HepG2 (cell line): ENCODE measurements around the gene CSNK2A1. TPM values are rescaled to one million over a fixed set of nuclear protein-coding genes. Genes with fewer than 3 reads are reported as not detected.

Experiments
- ATAC-seq: fragments of 200-7000 bp; cut with Tn5 transposase; 3 replicates; pipeline ENCODE4 v1.9.1; 2020; ENCODE audit warnings: mild to moderate bottlenecking, moderate library complexity
- BruUV-seq: library from RNA; stranded (reverse); fragments of 400-500 nt; replicated peaks from 2 replicates; lab custom pipeline; 2021; lab: Mats Ljungman, UMichigan
- CTCF ChIA-PET: fragments of 300-600 bp; formaldehyde crosslinking; extraction: SDS; loops from one replicate; lab custom pipeline; 2021; ENCODE audit warnings: low total read pairs, inconsistent platforms, low intra/inter-chr PET ratio; lab: Yijun Ruan, JAX
- POLR2A ChIA-PET: fragments of 350-600 bp; sonication (Branson Sonifier 250); formaldehyde crosslinking; loops from one replicate; lab custom pipeline; 2020; ENCODE audit warnings: antibody characterized with exemption, inconsistent platforms; lab: Yijun Ruan, JAX
- DNase-seq: peaks from one replicate; pipeline ENCODE4 v3.0.0-alpha.2; 2015; ENCODE audit warnings: low spot score
- FAIRE-seq: peaks from 3 replicates; lab custom pipeline; 2011; peaks lifted over from hg19 to GRCh38; lab: Jason Lieb, UNC
- H2AFZ ChIP-seq: one replicate; pipeline ENCODE4 v1.6.1; 2011; ENCODE audit warnings: low read length, inconsistent platforms
- H3K27ac ChIP-seq: fragments of 300-600 bp; 3 replicates; pipeline ENCODE4 v1.8.0; 2011; ENCODE audit warnings: mixed run types, mild to moderate bottlenecking, mixed read lengths, low read length, inconsistent platforms; ENCODE audit not compliant: insufficient read depth; ENCODE audit errors: extremely low read length
- H3K27me3 ChIP-seq, 2 experiments: fragments of 200-600 bp in 1 of 2; 2 replicates in 1 of 2; 3 replicates in 1 of 2; pipeline versions ENCODE4 v1.6.0 to v1.8.0; 2011; ENCODE audit warnings: low read length in 2 of 2, mild to moderate bottlenecking in 2 of 2, moderate library complexity in 2 of 2, inconsistent platforms in 1 of 2; ENCODE audit not compliant: insufficient read depth in 2 of 2, control insufficient read depth in 1 of 2
- H3K36me3 ChIP-seq, 2 experiments: fragments of 200-600 bp in 1 of 2; replicated peaks in 1 of 2; 2 replicates in 1 of 2; 3 replicates in 1 of 2; pipeline versions ENCODE4 v1.5.1 to v1.8.0; 2011; ENCODE audit warnings: low read length in 2 of 2, inconsistent platforms in 1 of 2; ENCODE audit not compliant: insufficient read depth in 2 of 2, control insufficient read depth in 1 of 2
- H3K4me1 ChIP-seq: 2 replicates; pipeline ENCODE4 v1.5.1; 2012; ENCODE audit warnings: low read length, inconsistent platforms; ENCODE audit not compliant: insufficient read depth
- H3K4me2 ChIP-seq: 2 replicates; pipeline ENCODE4 v1.6.0; 2011; ENCODE audit warnings: low read depth, low read length, inconsistent platforms
- H3K4me3 ChIP-seq, 3 experiments: fragments of 200-600 bp in 1 of 3; sonication (generic), shearing (Covaris generic) in 1 of 3; replicated peaks in 1 of 3; 2 replicates each; pipeline ENCODE4 v1.5.1; 2011 to 2016; ENCODE audit warnings: low read length in 3 of 3, inconsistent platforms in 2 of 3, low read depth in 2 of 3, mild to moderate bottlenecking in 2 of 3, control low read depth in 1 of 3, mixed read lengths in 1 of 3; ENCODE audit not compliant: insufficient read depth in 1 of 3
- H3K79me2 ChIP-seq: one replicate; pipeline ENCODE4 v1.6.1; 2011; ENCODE audit warnings: low read length, inconsistent platforms; ENCODE audit not compliant: insufficient read depth
- H3K9ac ChIP-seq: 2 replicates; pipeline ENCODE4 v1.6.0; 2011; ENCODE audit warnings: mild to moderate bottlenecking, low read depth, low read length, inconsistent platforms; ENCODE audit not compliant: insufficient read depth
- H3K9me3 ChIP-seq: 2 replicates; pipeline ENCODE4 v1.5.1; 2012; ENCODE audit warnings: mild to moderate bottlenecking, low read length
- H4K20me1 ChIP-seq: 2 replicates; pipeline ENCODE4 v1.6.0; 2011; ENCODE audit warnings: inconsistent platforms, mild to moderate bottlenecking, low read length, moderate library complexity; ENCODE audit not compliant: insufficient read depth
- ATF1 ChIP-seq: IDR thresholded peaks from 2 replicates; pipeline ENCODE4 v1.6.1; 2016; ENCODE audit warnings: mild to moderate bottlenecking, control low read depth
- ATF7 ChIP-seq, 2 experiments: fragments of 450-650 bp in 1 of 2; sonication (generic) in 1 of 2; formaldehyde crosslinking in 1 of 2; IDR thresholded peaks; 2 replicates each; pipeline versions ENCODE4 v1.4.0 to v1.6.1; 2016 to 2020; ENCODE audit warnings: antibody characterized with exemption in 1 of 2, mild to moderate bottlenecking in 1 of 2, missing genetic modification reagents in 1 of 2
- CREB1 ChIP-seq, 2 experiments: fragments of 450-650 bp in 1 of 2; IDR thresholded peaks; 2 replicates each; pipeline ENCODE4 v1.6.1; 2016 to 2017; ENCODE audit warnings: control low read depth in 1 of 2, mild to moderate bottlenecking in 1 of 2, missing compliant biosample characterization in 1 of 2, missing genetic modification characterization in 1 of 2
- KMT2B ChIP-seq: IDR thresholded peaks from 2 replicates; pipeline ENCODE4 v1.6.1; 2016; ENCODE audit warnings: missing genetic modification reagents, missing compliant biosample characterization
- MEIS1 ChIP-seq: sonication (generic); formaldehyde crosslinking; IDR thresholded peaks from 2 replicates; pipeline ENCODE4 v1.9.0; 2021; ENCODE audit warnings: mild to moderate bottlenecking, missing genetic modification reagents, moderate library complexity, borderline replicate concordance
- NR1H2 ChIP-seq: sonication (generic); formaldehyde crosslinking; IDR thresholded peaks from 2 replicates; pipeline ENCODE4 v1.8.1; 2022; ENCODE audit warnings: low read depth, missing genetic modification reagents, borderline replicate concordance
- REPIN1 ChIP-seq: sonication (generic); formaldehyde crosslinking; IDR thresholded peaks from 2 replicates; pipeline ENCODE4 v1.8.0; 2022; ENCODE audit warnings: missing genetic modification reagents, low read depth, mild to moderate bottlenecking, borderline replicate concordance
- SALL1 ChIP-seq: sonication (generic); formaldehyde crosslinking; IDR thresholded peaks from 2 replicates; pipeline ENCODE4 v1.8.0; 2022; ENCODE audit warnings: mild to moderate bottlenecking, missing genetic modification reagents
- WIZ ChIP-seq: sonication (generic); formaldehyde crosslinking; IDR thresholded peaks from 2 replicates; pipeline ENCODE4 v1.5.1; 2020; ENCODE audit warnings: mild to moderate bottlenecking, missing genetic modification reagents
- ZNF335 ChIP-seq: sonication (generic); formaldehyde crosslinking; IDR thresholded peaks from 2 replicates; pipeline ENCODE4 v1.4.0; 2020; ENCODE audit warnings: missing genetic modification reagents
- ZNF589 ChIP-seq: sonication (generic); formaldehyde crosslinking; conservative IDR thresholded peaks from 2 replicates; pipeline ENCODE4 v1.8.0; 2022; ENCODE audit warnings: mild to moderate bottlenecking, moderate library complexity, missing genetic modification reagents
- WGBS: methylation state at CpG from one replicate; pipeline ENCODE4 v1.1.6; 2017; ENCODE audit warnings: low lambda C conversion rate; 5-methylcytosine and 5-hydroxymethylcytosine counted together
- in situ Hi-C: cut with HindIII; loops from 2 replicates; pipeline ENCODE4 v1.10.0; 2017; ENCODE audit warnings: low pct_unique_long_range_greater_than_20kb; ENCODE audit not compliant: extremely low pct_ligation_motif_present
- intact Hi-C: fragments of 100-400 bp; cut with micrococcal nuclease; formaldehyde crosslinking; loops from one replicate; pipeline ENCODE4 v1.10.0; 2022; ENCODE audit not compliant: unreplicated experiment
- polyA plus RNA-seq, 8 experiments: library from polyadenylated mRNA; depleted of rRNA in 3 of 8; stranded (reverse) in 7 of 8; unstranded in 1 of 8; fragments of >200 nt; fragmentation: Illumina TruSeq in 4 of 8; extraction: Trizol in 4 of 8; gene quantifications; 2 replicates each; pipeline versions ENCODE4 v1.2.1 to v1.2.3, GENCODE V29; 2011 to 2016; ENCODE audit warnings: low read depth in 4 of 8, missing spikeins in 1 of 8, mixed read lengths in 1 of 8; ENCODE audit not compliant: insufficient read depth in 1 of 8
- total RNA-seq, 5 experiments: library from RNA; depleted of rRNA; stranded (reverse); fragments of >200 nt; fragmentation: Illumina TruSeq; extraction: Trizol; gene quantifications; 2 replicates each; pipeline ENCODE4 v1.2.3, GENCODE V29; 2016; ENCODE audit warnings: low read depth in 1 of 5
- TF ChIP-seq, protein P1 (sequence below): sonication (generic); formaldehyde crosslinking; conservative IDR thresholded peaks from 2 replicates; pipeline ENCODE4 v1.8.0; 2022; ENCODE audit warnings: mild to moderate bottlenecking, moderate library complexity, missing genetic modification reagents
- TF ChIP-seq, protein P2 (sequence below): IDR thresholded peaks from 2 replicates; pipeline ENCODE4 v1.6.1; 2016; ENCODE audit warnings: missing genetic modification reagents, missing compliant biosample characterization
- TF ChIP-seq, protein P3 (sequence below): sonication (generic); formaldehyde crosslinking; IDR thresholded peaks from 2 replicates; pipeline ENCODE4 v1.4.0; 2020; ENCODE audit warnings: missing genetic modification reagents
- TF ChIP-seq, protein P4 (sequence below): sonication (generic); formaldehyde crosslinking; IDR thresholded peaks from 2 replicates; pipeline ENCODE4 v1.5.1; 2020; ENCODE audit warnings: missing genetic modification reagents, mild to moderate bottlenecking, borderline replicate concordance

CSNK2A1 gene
- total and polyA plus RNA-seq, 2 of the 13 experiments (the other 11 are each of a cell fraction or from before 2014, with no cell fraction given) = 153 to 231 TPM

DNA sequence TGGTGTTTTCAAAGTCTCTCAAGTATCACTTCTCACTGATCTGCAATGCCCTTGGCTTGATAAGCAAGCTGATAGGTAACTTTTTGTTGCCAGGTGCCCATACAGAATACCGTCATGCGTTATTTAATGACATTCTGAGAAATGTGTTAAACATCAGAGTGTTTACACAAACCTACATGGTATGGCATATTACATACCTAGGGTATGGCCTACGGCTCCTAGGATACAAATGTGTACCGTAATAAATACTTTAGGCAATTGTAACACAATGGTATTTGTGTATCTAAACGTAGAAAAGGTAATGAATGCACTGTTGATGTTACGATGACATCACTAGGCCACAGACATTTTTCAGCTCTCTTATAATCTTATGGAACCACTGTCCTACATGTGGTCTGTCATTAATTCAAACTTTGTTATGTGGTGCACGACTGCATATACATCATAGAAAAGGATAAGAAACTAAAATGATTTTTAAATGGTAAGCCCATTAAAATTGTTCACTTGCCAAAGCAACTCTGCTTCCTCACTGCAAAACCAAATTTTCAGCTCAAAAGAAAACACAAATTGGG, 35.7 kb downstream of the CSNK2A1 start:
- no TSS peak for BruUV-seq
- ChIA-PET CTCF (no interaction called here), POLR2A (interaction anchor here (0.6 to 2.6 kb wide), 4 partner anchors 10 to 145 kb away, joined by 3 to 9 read pairs (median 6); partner anchors contain the start of genes CSNK2A1 and TBC1D20)
- 94% methylated on average over 7 of the region's 7 CpGs for WGBS
- H3K9me3 ChIP-seq = no peaks in the 10 kb centered on the region
- no peak for FAIRE-seq
- no peak for DNase-seq
- H3K4me2 ChIP-seq = peak overlapping the region; percentile 48
- H2AFZ ChIP-seq = no peak overlapping the region
- H4K20me1 ChIP-seq = peaks cover 37% of the 10 kb centered on the region
- peaks cover 24 to 44% of the 10 kb centered on the region in 2 experiments for H3K36me3 ChIP-seq
- in situ Hi-C loops = no loop called here
- no peak for ATAC-seq
- H3K27me3 ChIP-seq = no peaks in the 10 kb centered on the region
- intact Hi-C loops = no loop called here
- H3K4me3 ChIP-seq = no peak overlapping the region
- peaks cover 87% of the 10 kb centered on the region for H3K4me1 ChIP-seq
- 0 out of 2 replicates have a peak overlapping the region, but pooled peaks have one; percentile 11 for H3K9ac ChIP-seq
- H3K79me2 ChIP-seq = peaks cover 68% of the 10 kb centered on the region
- H3K27ac ChIP-seq = peak overlapping the region; percentile 65
- TF ChIP-seq REPIN1 (no peak), CREB1 (IDR thresholded peaks at IDR 0.05) (peak; percentile 77), CREB1 (CRISPR knock-in tag; IDR thresholded peaks at IDR 0.05) (no peak), MEIS1 (CRISPR knock-in tag) (0 out of 2 replicates have a peak, but pooled peaks have one; percentile 7), ATF7 (IDR thresholded peaks at IDR 0.05) (peak; percentile 58; the same call in 1 of the 2 replicates), ATF7 (CRISPR knock-in tag; IDR thresholded peaks at IDR 0.05) (no peak), ZNF589 (CRISPR knock-in tag) (no peak), SALL1 (CRISPR knock-in tag) (no peak), KMT2B (0 out of 2 replicates have a peak, but pooled peaks have one; percentile 24), NR1H2 (CRISPR knock-in tag) (no peak), ZNF335 (CRISPR knock-in tag) (peak; percentile 66; the same call in 1 of the 2 replicates), ATF1 (CRISPR knock-in tag) (0 out of 2 replicates have a peak, but pooled peaks have one; percentile 9), WIZ (CRISPR knock-in tag) (no peak)
- TF ChIP-seq, protein P1, sequence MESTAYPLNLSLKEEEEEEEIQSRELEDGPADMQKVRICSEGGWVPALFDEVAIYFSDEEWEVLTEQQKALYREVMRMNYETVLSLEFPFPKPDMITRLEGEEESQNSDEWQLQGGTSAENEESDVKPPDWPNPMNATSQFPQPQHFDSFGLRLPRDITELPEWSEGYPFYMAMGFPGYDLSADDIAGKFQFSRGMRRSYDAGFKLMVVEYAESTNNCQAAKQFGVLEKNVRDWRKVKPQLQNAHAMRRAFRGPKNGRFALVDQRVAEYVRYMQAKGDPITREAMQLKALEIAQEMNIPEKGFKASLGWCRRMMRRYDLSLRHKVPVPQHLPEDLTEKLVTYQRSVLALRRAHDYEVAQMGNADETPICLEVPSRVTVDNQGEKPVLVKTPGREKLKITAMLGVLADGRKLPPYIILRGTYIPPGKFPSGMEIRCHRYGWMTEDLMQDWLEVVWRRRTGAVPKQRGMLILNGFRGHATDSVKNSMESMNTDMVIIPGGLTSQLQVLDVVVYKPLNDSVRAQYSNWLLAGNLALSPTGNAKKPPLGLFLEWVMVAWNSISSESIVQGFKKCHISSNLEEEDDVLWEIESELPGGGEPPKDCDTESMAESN (CRISPR knock-in tag) = no peak
- TF ChIP-seq, protein P2, sequence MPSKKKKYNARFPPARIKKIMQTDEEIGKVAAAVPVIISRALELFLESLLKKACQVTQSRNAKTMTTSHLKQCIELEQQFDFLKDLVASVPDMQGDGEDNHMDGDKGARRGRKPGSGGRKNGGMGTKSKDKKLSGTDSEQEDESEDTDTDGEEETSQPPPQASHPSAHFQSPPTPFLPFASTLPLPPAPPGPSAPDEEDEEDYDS (CRISPR knock-in tag) = 0 out of 2 replicates have a peak, but pooled peaks have one; percentile 6
- TF ChIP-seq, protein P3, sequence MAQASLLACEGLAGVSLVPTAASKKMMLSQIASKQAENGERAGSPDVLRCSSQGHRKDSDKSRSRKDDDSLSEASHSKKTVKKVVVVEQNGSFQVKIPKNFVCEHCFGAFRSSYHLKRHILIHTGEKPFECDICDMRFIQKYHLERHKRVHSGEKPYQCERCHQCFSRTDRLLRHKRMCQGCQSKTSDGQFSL (CRISPR knock-in tag) = no peak
- TF ChIP-seq, protein P4, sequence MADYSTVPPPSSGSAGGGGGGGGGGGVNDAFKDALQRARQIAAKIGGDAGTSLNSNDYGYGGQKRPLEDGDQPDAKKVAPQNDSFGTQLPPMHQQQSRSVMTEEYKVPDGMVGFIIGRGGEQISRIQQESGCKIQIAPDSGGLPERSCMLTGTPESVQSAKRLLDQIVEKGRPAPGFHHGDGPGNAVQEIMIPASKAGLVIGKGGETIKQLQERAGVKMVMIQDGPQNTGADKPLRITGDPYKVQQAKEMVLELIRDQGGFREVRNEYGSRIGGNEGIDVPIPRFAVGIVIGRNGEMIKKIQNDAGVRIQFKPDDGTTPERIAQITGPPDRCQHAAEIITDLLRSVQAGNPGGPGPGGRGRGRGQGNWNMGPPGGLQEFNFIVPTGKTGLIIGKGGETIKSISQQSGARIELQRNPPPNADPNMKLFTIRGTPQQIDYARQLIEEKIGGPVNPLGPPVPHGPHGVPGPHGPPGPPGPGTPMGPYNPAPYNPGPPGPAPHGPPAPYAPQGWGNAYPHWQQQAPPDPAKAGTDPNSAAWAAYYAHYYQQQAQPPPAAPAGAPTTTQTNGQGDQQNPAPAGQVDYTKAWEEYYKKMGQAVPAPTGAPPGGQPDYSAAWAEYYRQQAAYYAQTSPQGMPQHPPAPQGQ (CRISPR knock-in tag) = 0 out of 2 replicates have a peak, but pooled peaks have one; percentile 73
